ENCODE measurements around the gene B4GALT5. TPM values are rescaled to one million over a fixed set of nuclear protein-coding genes. Genes with fewer than 3 reads are reported as not detected.

B4GALT5 gene
- total RNA-seq, 2 donors from 2014 or later, result 62.1 to 74.9 TPM

GRCh38 chr20:49595346-49595745, 118.3 kb downstream of the B4GALT5 start:
- Mint-ChIP-seq H3K4me3 (peak overlapping the region; percentile 95), H3K27ac (peak overlapping the region; percentile 99 to 100), H3K36me3 (peaks cover 18% of the 10 kb centered on the region), H3K4me1 (ENCODE audit: low read depth in 2 of 2) (peaks cover 59 to 63% of the 10 kb centered on the region in 2 donors), H3K27me3 (peaks cover 0 to 5% of the 10 kb centered on the region in 2 donors), H3K9me3 (no peaks in the 10 kb centered on the region)
- DNase-seq (ENCODE audit: low spot score), result no peak
- no peak for ATAC-seq

DNA sequence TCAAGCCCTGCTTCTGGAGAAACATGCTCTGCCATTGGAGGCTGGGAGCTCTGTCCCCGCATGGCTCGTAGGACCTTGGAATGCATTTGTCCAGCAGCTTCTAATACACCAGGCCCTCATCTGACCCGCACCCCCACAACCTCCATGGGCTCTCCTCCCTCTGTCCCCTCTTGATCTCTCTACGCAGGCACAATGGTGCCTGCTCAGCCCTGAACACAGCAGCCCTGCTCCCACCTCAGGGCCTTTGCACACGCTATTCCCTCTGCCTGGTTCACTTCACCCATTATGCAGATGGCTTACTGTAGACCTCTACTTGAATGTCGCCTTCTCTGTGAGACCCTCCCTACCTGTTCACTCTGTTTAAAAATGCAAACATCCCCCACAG, 118.8 kb downstream of the B4GALT5 start:
- Mint-ChIP-seq H3K4me1 (ENCODE audit: low read depth in 2 of 2) (peaks cover 63 to 67% of the 10 kb centered on the region in 2 donors), H3K27me3 (peaks cover 0 to 7% of the 10 kb centered on the region in 2 donors), H3K36me3 (peaks cover 22% of the 10 kb centered on the region), H3K27ac (peak overlapping the region; percentile 99 to 100), H3K4me3 (peak overlapping the region; percentile 95), H3K9me3 (no peaks in the 10 kb centered on the region)
- ATAC-seq (no peak), DNase-seq (ENCODE audit: low spot score) (no peak)

GRCh38 chr20:49594143-49594930, 119.3 kb downstream of the B4GALT5 start:
- Mint-ChIP-seq H3K27me3 (peaks cover 0 to 7% of the 10 kb centered on the region in 2 donors), H3K4me1 (ENCODE audit: low read depth in 2 of 2) (peaks cover 68 to 71% of the 10 kb centered on the region in 2 donors), H3K4me3 (peak overlapping the region; percentile 95), H3K36me3 (peaks cover 23% of the 10 kb centered on the region), H3K9me3 (no peaks in the 10 kb centered on the region), H3K27ac (peak overlapping the region; percentile 99 to 100)
- DNase-seq (ENCODE audit: low spot score) (peak; percentile 85), ATAC-seq (peak; percentile 82 to 91)

DNA sequence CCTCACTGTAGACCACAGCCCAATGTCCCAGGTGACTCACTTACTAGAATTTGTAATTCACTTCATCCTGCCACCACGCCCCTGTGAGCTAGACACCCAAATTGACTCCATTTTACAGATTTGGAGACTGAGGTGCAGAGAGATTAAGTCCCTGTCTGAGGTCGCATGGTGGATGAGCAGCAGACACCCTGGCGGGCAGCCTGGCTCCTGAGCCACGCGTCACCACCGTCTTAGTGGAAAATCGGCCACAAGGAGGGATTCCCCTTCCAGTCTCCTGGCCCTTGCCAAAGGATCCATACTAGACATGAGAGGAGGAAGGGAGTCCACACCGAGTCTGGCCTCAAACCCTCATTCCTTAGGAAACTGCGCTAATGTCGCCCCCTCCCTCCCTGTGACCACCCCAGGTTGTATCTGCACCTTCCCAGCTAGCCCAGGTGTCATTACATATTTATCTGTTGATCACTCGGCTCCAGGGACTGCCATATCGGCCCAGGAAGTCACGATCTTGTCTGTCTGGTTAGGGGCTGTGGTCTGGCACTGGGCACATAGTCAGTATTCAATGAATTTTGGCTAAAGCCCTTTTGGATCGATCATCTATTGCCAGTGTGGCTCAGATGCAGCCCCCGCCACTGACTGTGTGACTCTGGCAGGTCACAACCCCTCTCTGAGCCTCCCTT, 120.1 kb downstream of the B4GALT5 start:
- Mint-ChIP-seq H3K27me3 (peaks cover 0 to 10% of the 10 kb centered on the region in 2 donors), H3K4me3 (peak overlapping the region; percentile 95), H3K9me3 (no peaks in the 10 kb centered on the region), H3K4me1 (ENCODE audit: low read depth in 2 of 2) (peaks cover 68 to 71% of the 10 kb centered on the region in 2 donors), H3K36me3 (peaks cover 23% of the 10 kb centered on the region), H3K27ac (peak overlapping the region; percentile 99 to 100)
- ATAC-seq (peak in 1 of 2 donors; percentile 18), DNase-seq (ENCODE audit: low spot score) (no peak)

DNA sequence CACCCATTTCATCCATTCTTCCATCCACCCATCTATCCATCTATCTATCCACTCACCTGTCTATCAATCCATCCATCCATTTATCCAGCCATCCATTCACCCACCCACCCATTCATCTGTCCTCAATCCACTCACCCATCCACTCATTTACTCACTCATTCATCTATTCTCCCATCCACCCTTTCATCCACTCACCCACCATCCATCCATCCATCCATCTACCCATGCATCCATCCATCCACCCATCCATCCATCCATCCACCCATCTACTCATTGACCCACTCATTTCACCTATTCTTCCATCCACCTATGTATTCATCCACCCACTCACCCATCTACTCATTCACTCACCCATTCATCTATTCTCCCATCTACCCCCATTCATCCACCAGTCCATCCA, 121.6 kb downstream of the B4GALT5 start:
- H3K4me3 Mint-ChIP-seq, result peak overlapping the region; percentile 95
- ATAC-seq (no peak), DNase-seq (ENCODE audit: low spot score) (no peak)
- peak overlapping the region; percentile 99 to 100 for H3K27ac Mint-ChIP-seq
- H3K4me1 Mint-ChIP-seq (ENCODE audit: low read depth in 2 of 2), result peaks cover 62 to 71% of the 10 kb centered on the region in 2 donors
- peaks cover 0 to 12% of the 10 kb centered on the region in 2 donors for H3K27me3 Mint-ChIP-seq
- H3K9me3 Mint-ChIP-seq, result no peaks in the 10 kb centered on the region
- H3K36me3 Mint-ChIP-seq, result peaks cover 23% of the 10 kb centered on the region

DNA sequence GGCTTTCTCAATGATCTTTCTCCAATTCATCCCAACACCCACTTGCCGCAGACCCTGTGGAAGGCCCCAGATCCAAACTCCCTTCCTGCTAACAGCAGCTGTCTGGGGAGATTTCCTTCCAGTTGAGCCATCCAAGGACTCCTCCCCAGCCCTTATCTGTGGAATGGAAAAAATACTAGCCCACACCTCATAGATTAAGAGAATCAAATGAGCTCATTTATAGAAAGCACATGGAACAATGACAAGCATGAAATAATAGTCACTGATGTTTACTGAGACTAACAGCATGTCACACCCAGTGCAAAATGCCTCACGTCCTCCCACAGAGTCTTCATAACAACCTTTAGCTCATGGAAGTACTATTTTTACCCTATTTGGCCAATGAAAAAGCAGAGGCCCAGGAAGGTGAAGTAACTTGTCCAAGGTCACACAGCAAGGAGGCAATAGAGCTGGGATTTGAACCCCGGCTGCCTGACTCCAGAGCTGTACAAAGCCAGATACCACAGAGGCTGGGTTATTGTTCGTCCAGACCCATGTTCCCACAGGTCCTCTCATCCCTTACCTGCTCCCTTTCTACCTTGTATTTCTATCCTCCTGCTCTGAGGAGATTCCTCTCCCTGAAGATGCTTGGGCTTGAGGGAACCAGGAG, 122.3 kb downstream of the B4GALT5 start:
- H3K4me3 Mint-ChIP-seq, result peak overlapping the region; percentile 95
- peak; percentile 15 for DNase-seq (ENCODE audit: low spot score)
- no peak for ATAC-seq
- H3K36me3 Mint-ChIP-seq, result peaks cover 20% of the 10 kb centered on the region
- H3K27me3 Mint-ChIP-seq, result peaks cover 0 to 12% of the 10 kb centered on the region in 2 donors
- no peaks in the 10 kb centered on the region for H3K9me3 Mint-ChIP-seq
- H3K4me1 Mint-ChIP-seq (ENCODE audit: low read depth in 2 of 2), result peaks cover 60 to 67% of the 10 kb centered on the region in 2 donors
- peak overlapping the region; percentile 99 to 100 for H3K27ac Mint-ChIP-seq

GRCh38 chr20:49590163-49591017, 123.3 kb downstream of the B4GALT5 start:
- DNase-seq (ENCODE audit: low spot score), result peak; percentile 39
- H3K27me3 Mint-ChIP-seq, result peaks cover 0 to 15% of the 10 kb centered on the region in 2 donors
- H3K27ac Mint-ChIP-seq, result peak overlapping the region; percentile 99 to 100
- peaks cover 18% of the 10 kb centered on the region for H3K36me3 Mint-ChIP-seq
- no peaks in the 10 kb centered on the region for H3K9me3 Mint-ChIP-seq
- no peak for ATAC-seq
- H3K4me1 Mint-ChIP-seq (ENCODE audit: low read depth in 2 of 2), result peaks cover 55 to 63% of the 10 kb centered on the region in 2 donors
- peak overlapping the region; percentile 77 for H3K4me3 Mint-ChIP-seq

- Mint-ChIP-seq H3K4me3 (peak overlapping the region; percentile 77), H3K27ac (peak overlapping the region; percentile 99 to 100), H3K4me1 (ENCODE audit: low read depth in 2 of 2) (peaks cover 55 to 63% of the 10 kb centered on the region in 2 donors), H3K27me3 (peaks cover 0 to 16% of the 10 kb centered on the region in 2 donors), H3K36me3 (peaks cover 18% of the 10 kb centered on the region), H3K9me3 (no peaks in the 10 kb centered on the region)
- DNase-seq (ENCODE audit: low spot score) (no peak), ATAC-seq (no peak)
Observed at GRCh38 chr20:49589747-49590146, 123.9 kb downstream of the B4GALT5 start.

DNA sequence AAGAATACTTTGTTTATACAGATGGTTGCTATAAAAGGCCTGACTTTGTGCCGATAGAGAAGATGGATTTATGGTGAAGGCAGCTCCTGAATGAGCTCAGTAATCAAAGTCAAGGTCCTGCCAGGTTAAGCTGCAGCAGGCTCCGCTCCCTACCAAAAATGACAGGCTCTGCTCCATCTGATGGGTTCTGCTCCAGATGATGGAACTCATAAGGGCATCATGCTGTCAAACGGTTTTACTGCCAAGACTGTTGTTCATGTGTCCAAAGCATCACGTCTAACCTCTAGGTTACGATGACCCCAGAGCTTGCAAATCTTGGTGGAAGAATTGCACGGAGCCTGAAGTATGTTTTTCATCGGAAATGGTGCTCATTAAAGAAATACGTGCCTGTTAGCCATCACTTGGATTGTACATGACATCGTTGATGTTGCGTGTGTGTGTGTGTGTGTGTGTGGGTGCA, 126.5 kb downstream of the B4GALT5 start:
- H3K4me3 Mint-ChIP-seq, result no peak overlapping the region
- H3K9me3 Mint-ChIP-seq, result peaks cover 3% of the 10 kb centered on the region
- peaks cover 24% of the 10 kb centered on the region for H3K36me3 Mint-ChIP-seq
- H3K4me1 Mint-ChIP-seq (ENCODE audit: low read depth in 2 of 2), result peaks cover 43 to 52% of the 10 kb centered on the region in 2 donors
- H3K27ac Mint-ChIP-seq, result peak overlapping the region in 1 of 2 donors; percentile 25
- ATAC-seq, result no peak
- H3K27me3 Mint-ChIP-seq, result peaks cover 0 to 13% of the 10 kb centered on the region in 2 donors
- DNase-seq (ENCODE audit: low spot score), result no peak

- Mint-ChIP-seq H3K36me3 (peaks cover 18% of the 10 kb centered on the region), H3K27ac (peak overlapping the region; percentile 75 to 88)
- DNase-seq (ENCODE audit: low spot score), result peak; percentile 34
Observed at GRCh38 chr20:49585585-49586245, 128.0 kb downstream of the B4GALT5 start.

GRCh38 chr20:49584418-49585382, 129.0 kb downstream of the B4GALT5 start:
- Mint-ChIP-seq H3K36me3 (peaks cover 10% of the 10 kb centered on the region), H3K4me3 (peak overlapping the region; percentile 64), H3K27ac (peak overlapping the region; percentile 75 to 88), H3K27me3 (peaks cover 0 to 9% of the 10 kb centered on the region in 2 donors), H3K4me1 (ENCODE audit: low read depth in 2 of 2) (peaks cover 26 to 28% of the 10 kb centered on the region in 2 donors), H3K9me3 (peaks cover 3% of the 10 kb centered on the region)
- ATAC-seq, result peak; percentile 75 to 82
- DNase-seq (ENCODE audit: low spot score), result peak; percentile 44

More at GRCh38 chr20:49585585-49586245, 128.0 kb downstream of the B4GALT5 start:
- Mint-ChIP-seq H3K4me3 (peak overlapping the region; percentile 64), H3K4me1 (ENCODE audit: low read depth in 2 of 2) (peaks cover 35 to 38% of the 10 kb centered on the region in 2 donors), H3K9me3 (peaks cover 3% of the 10 kb centered on the region), H3K27me3 (peaks cover 0 to 11% of the 10 kb centered on the region in 2 donors)
- ATAC-seq, result no peak

Measured in natural killer cell treated with Interleukin-12 subunit alpha and Interleukin-12 subunit beta and Interleukin-15 and Interleukin-18, amount 100 ng/mL, for 72 hours (primary cell).